Hematopoietic multipotent progenitor cell treated with erythropoietin and hydrocortisone succinate and interleukin-3 and kit ligand, for 4 days (in vitro differentiated cells): Measurements from ENCODE around the gene PSMB8.

Experiments used
- DNase-seq: peaks from one replicate; pipeline ENCODE4 v3.0.0-alpha.2; 2015

PSMB8 gene

DNA sequence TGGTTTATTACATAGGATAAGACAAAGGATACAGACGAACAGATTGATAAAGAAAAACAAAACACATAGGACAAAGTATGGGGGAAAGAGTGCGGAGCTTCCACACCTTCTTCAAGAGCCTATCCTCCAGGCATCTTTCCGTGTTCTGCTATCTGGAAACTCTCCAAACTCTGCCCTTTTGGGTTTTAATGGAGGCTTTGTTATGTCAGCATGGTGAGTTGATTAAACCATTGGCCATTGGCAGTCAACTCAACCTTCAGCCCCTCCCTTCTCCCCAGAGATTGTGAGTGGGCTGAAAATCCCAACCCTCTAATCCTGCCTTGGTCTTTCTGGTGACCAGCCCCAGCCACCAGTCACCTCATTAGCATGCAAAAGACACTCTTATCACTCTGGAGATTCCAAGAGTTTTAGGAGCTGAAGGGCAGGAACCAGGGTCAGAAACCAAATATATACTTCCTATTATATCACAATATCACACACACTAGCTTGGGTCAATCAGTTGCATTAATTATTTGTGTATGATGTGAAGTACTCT lies 50.9 kb downstream of the PSMB8 start:
- DNase-seq, result no peak
